Endothelial cell of umbilical vein (primary cell): ENCODE results near the gene MUC2. TPM values are rescaled to one million over a fixed set of nuclear protein-coding genes. Genes with fewer than 3 reads are reported as not detected.

Experiments used
- BruUV-seq: library from RNA; stranded (reverse); fragments of 400-500 nt; replicated peaks from 2 replicates; lab custom pipeline; 2021; lab: Mats Ljungman, UMichigan
- CTCF ChIA-PET: fragments of 300-600, 350-600 bp; sonication (Branson Sonifier 250); formaldehyde crosslinking; loops from one replicate; lab custom pipeline; 2021; ENCODE audit warnings: antibody characterized with exemption, inconsistent platforms; lab: Charles Lee
- POLR2A ChIA-PET: fragments of 300-600, 350-600 bp; sonication (Branson Sonifier 250); formaldehyde crosslinking; loops from one replicate; lab custom pipeline; 2021; ENCODE audit warnings: antibody characterized with exemption, inconsistent platforms; lab: Charles Lee
- DNase-seq: peaks from one replicate; pipeline ENCODE4 v3.0.0-alpha.2; 2011; ENCODE audit warnings: low read depth, low spot score
- FAIRE-seq: peaks from 2 replicates; lab custom pipeline; 2011; peaks lifted over from hg19 to GRCh38; lab: Jason Lieb, UNC
- H2AFZ ChIP-seq: 2 replicates; pipeline ENCODE4 v1.6.0; 2012; ENCODE audit warnings: low read depth, low read length, control low read depth, inconsistent platforms
- H3K27ac ChIP-seq: 2 replicates; pipeline ENCODE4 v1.5.1; 2011; ENCODE audit warnings: low read depth, mild to moderate bottlenecking, control low read depth, low read length, moderate library complexity; ENCODE audit not compliant: insufficient read depth
- H3K27me3 ChIP-seq, 2 experiments: 2 replicates each; pipeline versions ENCODE4 v1.6.0 to v1.6.1; 2011; ENCODE audit warnings: low read length in 2 of 2, mixed read lengths in 1 of 2; ENCODE audit not compliant: control insufficient read depth in 2 of 2, insufficient read depth in 2 of 2
- H3K36me3 ChIP-seq, 2 experiments: 2 replicates in 1 of 2; 3 replicates in 1 of 2; pipeline ENCODE4 v1.5.1; 2011; ENCODE audit warnings: low read length in 2 of 2, mild to moderate bottlenecking in 1 of 2, moderate library complexity in 1 of 2; ENCODE audit not compliant: control insufficient read depth in 2 of 2, insufficient read depth in 2 of 2; ENCODE audit errors: extremely low read depth in 1 of 2
- H3K4me1 ChIP-seq: 3 replicates; pipeline ENCODE4 v1.5.1; 2011; ENCODE audit warnings: mild to moderate bottlenecking, low read length; ENCODE audit not compliant: control insufficient read depth, insufficient read depth; ENCODE audit errors: extremely low read depth
- H3K4me2 ChIP-seq: 2 replicates; pipeline ENCODE4 v1.6.1; 2011; ENCODE audit warnings: low read length, control low read depth, mixed read lengths; ENCODE audit not compliant: insufficient read depth
- H3K4me3 ChIP-seq, 3 experiments: fragments of 200-600 bp in 1 of 3; sonication (generic), shearing (Covaris generic) in 1 of 3; replicated peaks in 1 of 3; 2 replicates each; pipeline ENCODE4 v1.5.1; 2011 to 2016; ENCODE audit warnings: control low read depth in 3 of 3, low read length in 3 of 3, mild to moderate bottlenecking in 2 of 3, inconsistent platforms in 1 of 3, low read depth in 1 of 3, moderate library complexity in 1 of 3; ENCODE audit not compliant: insufficient read depth in 1 of 3
- H3K79me2 ChIP-seq: 2 replicates; pipeline ENCODE4 v1.6.0; 2012; ENCODE audit warnings: low read length, inconsistent platforms; ENCODE audit not compliant: control insufficient read depth, insufficient read depth
- H3K9ac ChIP-seq: replicated peaks from 2 replicates; pipeline ENCODE3; 2011; ENCODE audit warnings: low read length, control low read depth; ENCODE audit not compliant: insufficient read depth; ENCODE audit errors: extremely low read depth
- H3K9me1 ChIP-seq: replicated peaks from 3 replicates; pipeline ENCODE4 v1.6.0; 2011; ENCODE audit warnings: mild to moderate bottlenecking, low read length; ENCODE audit not compliant: control insufficient read depth, insufficient read depth; ENCODE audit errors: extremely low read depth
- H3K9me3 ChIP-seq: replicated peaks from 2 replicates; pipeline ENCODE4 v1.5.1; 2012; ENCODE audit warnings: low read length, inconsistent platforms; ENCODE audit not compliant: control insufficient read depth, insufficient read depth
- H4K20me1 ChIP-seq: replicated peaks from 2 replicates; pipeline ENCODE3; 2011; ENCODE audit warnings: mild to moderate bottlenecking, low read length; ENCODE audit not compliant: control insufficient read depth, insufficient read depth; ENCODE audit errors: extremely low read depth
- EZH2 ChIP-seq: IDR thresholded peaks from 2 replicates; pipeline ENCODE4 v1.6.1; 2012; ENCODE audit warnings: borderline replicate concordance, low read depth, mild to moderate bottlenecking, moderate library complexity, low read length, inconsistent platforms; ENCODE audit not compliant: severe bottlenecking
- FOS ChIP-seq: IDR thresholded peaks from 2 replicates; pipeline ENCODE4 v1.6.1; 2011; ENCODE audit warnings: mild to moderate bottlenecking, low read length, moderate library complexity, borderline replicate concordance; ENCODE audit not compliant: insufficient read depth
- GATA2 ChIP-seq: IDR thresholded peaks from 2 replicates; pipeline ENCODE4 v1.7.0; 2011; ENCODE audit warnings: low read depth, mild to moderate bottlenecking, moderate library complexity, mixed read lengths, low read length; ENCODE audit not compliant: insufficient read length, insufficient read depth
- JUN ChIP-seq: IDR thresholded peaks from 2 replicates; pipeline ENCODE4 v1.6.1; 2011; ENCODE audit warnings: borderline replicate concordance, low read depth; ENCODE audit not compliant: insufficient read length, insufficient read depth
- MAX ChIP-seq: IDR thresholded peaks from 2 replicates; pipeline ENCODE4 v1.6.1; 2011; ENCODE audit not compliant: insufficient read depth, insufficient read length
- MYC ChIP-seq: IDR thresholded peaks from one replicate; pipeline ENCODE4 v1.6.1; 2011; ENCODE audit warnings: mild to moderate bottlenecking, low read depth, low read length
- POLR2A ChIP-seq: IDR thresholded peaks from 2 replicates; pipeline ENCODE4 v1.6.1; 2012; ENCODE audit warnings: low read depth, mild to moderate bottlenecking, control low read depth, low read length
- POLR2AphosphoS5 ChIP-seq: IDR thresholded peaks from 2 replicates; pipeline ENCODE4 v1.6.1; 2012; ENCODE audit warnings: low read depth, mild to moderate bottlenecking, control low read depth, low read length, moderate library complexity; ENCODE audit not compliant: insufficient read depth
- dilution Hi-C: fragments of 300-500 bp; cut with MboI; formaldehyde crosslinking; loops from one replicate; pipeline ENCODE4 v1.15.0; 2019; ENCODE audit warnings: low sequenced_read_pairs; ENCODE audit not compliant: extremely low pct_ligation_motif_present
- intact Hi-C: fragments of 100-400 bp; cut with micrococcal nuclease; formaldehyde crosslinking; loops from one replicate; pipeline ENCODE4 v1.10.0; 2022
- polyA plus RNA-seq, 4 experiments: library from polyadenylated mRNA; depleted of rRNA in 3 of 4; stranded (reverse) in 3 of 4; unstranded in 1 of 4; fragments of >200 nt; gene quantifications; 2 replicates each; pipeline versions ENCODE4 v1.2.1 to v1.2.3, GENCODE V29; 2011 to 2012; ENCODE audit warnings: missing spikeins in 1 of 4
- total RNA-seq: library from RNA; stranded (reverse); gene quantifications from 2 replicates; pipeline ENCODE4 v1.2.3, GENCODE V29; 2021
- TF ChIP-seq, protein P1 (sequence below), 2 donors: IDR thresholded peaks; 1 replicate in 1 of 2; 2 replicates in 1 of 2; pipeline ENCODE4 v1.5.1; 2011; ENCODE audit warnings: low read length in 2 of 2, mild to moderate bottlenecking in 2 of 2, moderate library complexity in 2 of 2, control low read depth in 1 of 2, inconsistent platforms in 1 of 2, low read depth in 1 of 2; ENCODE audit not compliant: insufficient read depth in 1 of 2; ENCODE audit errors: extremely low read depth in 1 of 2

Gene MUC2
- total and polyA plus RNA-seq, 2 donors (not counting 3 experiments of a cell fraction or from before 2014, with no cell fraction given): not detected

- H3K4me1 ChIP-seq: no peaks in the 10 kb centered on the region
- ChIA-PET CTCF (no interaction called here), POLR2A (no interaction called here)
- H3K9me1 ChIP-seq: no peaks in the 10 kb centered on the region
- no peaks in the 10 kb centered on the region for H3K36me3 ChIP-seq
- no peak overlapping the region for H3K4me2 ChIP-seq
- no peak for TF ChIP-seq POLR2AphosphoS5
- DNase-seq (no peak), FAIRE-seq (no peak)
- no peak overlapping the region for H2AFZ ChIP-seq
- H3K79me2 ChIP-seq: no peaks in the 10 kb centered on the region
- H3K27ac ChIP-seq: no peak overlapping the region
- intact Hi-C loops (no loop called here), dilution Hi-C loops (no loop called here)
- H3K9ac ChIP-seq: no peak overlapping the region
- no TSS peak for BruUV-seq
- H3K4me3 ChIP-seq: no peak overlapping the region
- no peaks in the 10 kb centered on the region for H3K27me3 ChIP-seq
- no peaks in the 10 kb centered on the region for H3K9me3 ChIP-seq
- H4K20me1 ChIP-seq: no peaks in the 10 kb centered on the region
Measured at GRCh38 chr11:1082728-1083620, 8.3 kb downstream of the MUC2 start.

DNA sequence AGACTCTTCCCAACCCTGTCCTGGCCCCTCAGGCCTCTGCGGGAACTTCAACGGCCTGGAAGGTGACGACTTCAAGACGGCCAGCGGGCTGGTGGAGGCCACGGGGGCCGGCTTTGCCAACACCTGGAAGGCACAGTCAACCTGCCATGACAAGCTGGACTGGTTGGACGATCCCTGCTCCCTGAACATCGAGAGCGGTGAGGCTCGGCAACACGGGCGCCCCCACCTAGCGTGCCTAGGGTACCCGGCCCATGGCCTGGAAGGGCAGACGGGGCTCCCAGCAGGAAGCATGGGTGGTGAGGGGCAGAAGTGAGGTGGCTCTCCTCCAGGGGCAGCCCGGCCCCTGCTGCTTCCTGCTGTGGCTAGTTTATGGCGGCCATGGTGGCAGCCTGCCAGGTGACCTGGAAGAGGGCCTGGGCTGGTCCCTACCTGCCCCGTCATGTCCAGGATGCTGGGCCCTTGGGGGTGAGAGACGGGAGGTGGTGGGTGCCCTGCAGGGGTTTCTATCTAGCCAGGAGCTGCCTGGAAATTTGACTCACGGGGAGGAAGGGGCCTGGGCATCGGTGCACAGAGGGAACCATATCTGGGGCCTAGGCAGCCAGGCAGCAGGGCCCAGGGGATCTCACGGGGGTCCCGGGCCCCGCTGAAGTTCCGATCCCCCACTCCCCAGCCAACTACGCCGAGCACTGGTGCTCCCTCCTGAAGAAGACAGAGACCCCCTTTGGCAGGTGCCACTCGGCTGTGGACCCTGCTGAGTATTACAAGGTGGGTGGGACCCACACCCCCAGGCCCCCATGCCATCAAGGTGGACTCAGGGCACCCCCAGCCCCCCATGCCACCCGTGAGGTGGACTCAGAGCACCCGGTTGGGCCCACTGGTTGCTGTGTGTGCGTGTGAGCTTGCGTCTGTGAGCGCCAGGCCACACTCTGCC lies 9.2 kb downstream of the MUC2 start:
- DNase-seq: no peak
- no peak overlapping the region for H3K27ac ChIP-seq
- CTCF ChIA-PET: no interaction called here
- H3K9me1 ChIP-seq: no peaks in the 10 kb centered on the region
- no peaks in the 10 kb centered on the region for H3K9me3 ChIP-seq
- no peak overlapping the region for H3K4me2 ChIP-seq
- H3K27me3 ChIP-seq: no peaks in the 10 kb centered on the region
- H3K9ac ChIP-seq: no peak overlapping the region
- H3K4me3 ChIP-seq: no peak overlapping the region
- POLR2A ChIA-PET: no interaction called here
- no peaks in the 10 kb centered on the region for H4K20me1 ChIP-seq
- BruUV-seq: no TSS peak
- TF ChIP-seq, protein P1, sequence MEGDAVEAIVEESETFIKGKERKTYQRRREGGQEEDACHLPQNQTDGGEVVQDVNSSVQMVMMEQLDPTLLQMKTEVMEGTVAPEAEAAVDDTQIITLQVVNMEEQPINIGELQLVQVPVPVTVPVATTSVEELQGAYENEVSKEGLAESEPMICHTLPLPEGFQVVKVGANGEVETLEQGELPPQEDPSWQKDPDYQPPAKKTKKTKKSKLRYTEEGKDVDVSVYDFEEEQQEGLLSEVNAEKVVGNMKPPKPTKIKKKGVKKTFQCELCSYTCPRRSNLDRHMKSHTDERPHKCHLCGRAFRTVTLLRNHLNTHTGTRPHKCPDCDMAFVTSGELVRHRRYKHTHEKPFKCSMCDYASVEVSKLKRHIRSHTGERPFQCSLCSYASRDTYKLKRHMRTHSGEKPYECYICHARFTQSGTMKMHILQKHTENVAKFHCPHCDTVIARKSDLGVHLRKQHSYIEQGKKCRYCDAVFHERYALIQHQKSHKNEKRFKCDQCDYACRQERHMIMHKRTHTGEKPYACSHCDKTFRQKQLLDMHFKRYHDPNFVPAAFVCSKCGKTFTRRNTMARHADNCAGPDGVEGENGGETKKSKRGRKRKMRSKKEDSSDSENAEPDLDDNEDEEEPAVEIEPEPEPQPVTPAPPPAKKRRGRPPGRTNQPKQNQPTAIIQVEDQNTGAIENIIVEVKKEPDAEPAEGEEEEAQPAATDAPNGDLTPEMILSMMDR (IDR thresholded peaks at IDR 0.05; ENCODE audit: extremely low read depth in 1 of 2, insufficient read depth in 1 of 2, low read depth in 1 of 2, low read length in 2 of 2): no peak
- no peak for TF ChIP-seq MYC
- no peak for TF ChIP-seq EZH2
- TF ChIP-seq POLR2A: no peak
- no peak for TF ChIP-seq MAX
- no peak for TF ChIP-seq FOS
- no peak for TF ChIP-seq GATA2
- TF ChIP-seq POLR2AphosphoS5: no peak
- no peak for TF ChIP-seq JUN
- no peak for FAIRE-seq
- intact Hi-C loops: no loop called here
- H3K4me1 ChIP-seq: no peaks in the 10 kb centered on the region
- no peaks in the 10 kb centered on the region for H3K79me2 ChIP-seq
- no peak overlapping the region for H2AFZ ChIP-seq
- no peaks in the 10 kb centered on the region for H3K36me3 ChIP-seq
- dilution Hi-C loops: no loop called here
